ENCODE data around the gene MAGI2.
"Not testable (repeated sequence)": the region's sequence is repeated elsewhere in the genome, so short reads cannot be mapped to it uniquely, and the experiment has no call there.

The MAGI2 gene

GRCh38 chr7:78588393-78588792 lies 865.1 kb downstream of the MAGI2 start:
- DNase-seq, result no peak

GRCh38 chr7:78587443-78588044 lies 865.9 kb downstream of the MAGI2 start:
- no peak for DNase-seq

DNA sequence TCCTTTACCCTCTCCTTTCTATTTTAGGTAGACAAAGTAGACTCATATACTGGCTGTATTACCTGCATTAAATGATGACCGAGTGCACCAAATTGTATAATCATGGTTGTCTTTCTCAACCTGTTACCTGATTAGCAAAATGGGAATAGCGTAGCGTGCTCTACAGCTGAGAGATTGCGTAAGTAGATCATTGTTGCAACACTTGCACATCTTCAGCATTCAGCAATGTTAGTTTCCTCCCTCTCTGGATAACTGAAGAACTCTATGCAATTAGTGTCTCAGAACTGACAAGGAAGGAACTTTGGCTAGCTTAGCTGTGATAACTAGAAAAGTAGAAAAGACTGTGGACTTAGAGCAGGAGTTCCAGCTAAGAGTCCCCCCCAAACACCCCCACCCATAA lies 867.5 kb downstream of the MAGI2 start:
- no peak for DNase-seq

DNA sequence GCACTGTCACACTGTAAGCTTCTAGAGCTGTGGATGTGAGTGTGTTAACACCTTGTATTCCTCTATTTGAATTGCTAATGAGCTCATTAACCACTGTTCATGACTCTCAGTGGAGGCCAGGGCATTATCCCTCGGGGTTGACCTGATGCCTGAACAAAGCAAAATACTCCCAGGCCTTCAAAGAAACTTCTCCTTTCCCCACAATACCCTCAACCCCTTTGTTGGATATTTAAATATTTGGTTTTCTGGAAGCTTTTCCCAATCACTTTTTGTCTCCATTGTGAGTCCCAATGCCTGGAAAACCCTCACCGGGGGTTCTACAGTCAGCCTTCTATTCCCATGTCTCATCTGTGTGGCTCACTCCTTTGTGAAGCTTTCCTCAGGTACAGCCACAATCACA lies 874.8 kb downstream of the MAGI2 start:
- DNase-seq, result no peak

- not testable (repeated sequence) for DNase-seq
Measured at GRCh38 chr7:78577174-78577952, 876.1 kb downstream of the MAGI2 start.

- DNase-seq, result no peak
Measured at GRCh38 chr7:78576236-78576635, 877.2 kb downstream of the MAGI2 start.

DNA sequence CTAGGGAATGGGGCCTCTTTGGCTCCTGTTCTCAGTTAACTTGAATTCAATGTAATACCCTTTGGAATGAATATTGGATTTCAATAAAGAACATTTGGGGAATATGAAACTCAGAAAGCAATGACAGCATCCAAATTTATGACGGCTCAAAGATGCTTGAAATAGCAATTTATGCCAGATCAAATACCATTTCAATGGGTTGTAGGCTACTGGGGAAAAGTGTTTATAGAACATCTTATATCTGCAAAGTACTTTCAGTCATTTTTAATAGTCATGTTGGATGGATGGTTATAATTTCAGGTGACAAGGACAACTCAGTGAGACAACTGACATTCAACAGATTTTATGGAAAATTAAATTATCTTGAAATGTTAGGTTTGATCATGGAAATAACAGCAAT lies 882.2 kb downstream of the MAGI2 start:
- DNase-seq, result no peak

DNA sequence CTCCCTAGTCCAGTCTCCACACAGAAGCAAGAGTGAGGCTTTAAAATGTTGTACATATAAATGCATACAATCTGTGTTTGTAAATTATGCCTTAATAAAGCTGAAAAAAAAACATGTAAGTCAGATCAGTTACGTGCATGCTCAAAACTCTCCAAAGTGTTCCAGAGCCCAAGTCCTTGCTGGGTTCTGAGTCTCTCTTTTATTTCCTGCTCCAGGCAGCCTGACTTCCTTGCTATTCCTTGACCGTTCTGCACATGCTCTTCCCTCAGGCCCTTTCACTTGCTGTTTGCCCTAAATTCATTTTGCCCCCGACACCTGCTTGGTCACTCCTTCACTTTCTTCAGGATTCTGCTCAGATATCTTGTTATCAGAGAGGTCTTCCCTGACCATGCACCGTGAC lies 884.8 kb downstream of the MAGI2 start:
- DNase-seq, result no peak

DNA sequence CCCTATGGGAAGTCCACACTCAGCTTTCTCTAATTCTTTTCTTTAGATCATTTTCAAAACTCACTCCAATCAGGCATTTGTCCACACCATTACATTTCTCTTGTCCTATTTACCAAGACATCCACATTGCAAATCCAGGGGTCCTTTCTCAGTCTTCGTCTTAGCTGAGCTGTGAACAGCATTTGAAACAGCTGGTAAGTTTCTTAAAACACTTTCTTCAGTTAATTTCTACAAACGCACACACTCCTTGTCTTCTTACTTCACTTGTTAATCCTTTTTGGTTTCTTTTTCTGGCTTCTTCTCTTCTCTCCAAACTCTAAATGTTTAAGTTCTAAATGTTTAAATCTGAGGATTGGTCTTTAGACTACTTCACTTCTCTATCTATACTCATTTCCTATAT lies 885.6 kb downstream of the MAGI2 start:
- DNase-seq, result no peak

- DNase-seq, result no peak
Measured at GRCh38 chr7:78565784-78566183, 887.7 kb downstream of the MAGI2 start.

DNA sequence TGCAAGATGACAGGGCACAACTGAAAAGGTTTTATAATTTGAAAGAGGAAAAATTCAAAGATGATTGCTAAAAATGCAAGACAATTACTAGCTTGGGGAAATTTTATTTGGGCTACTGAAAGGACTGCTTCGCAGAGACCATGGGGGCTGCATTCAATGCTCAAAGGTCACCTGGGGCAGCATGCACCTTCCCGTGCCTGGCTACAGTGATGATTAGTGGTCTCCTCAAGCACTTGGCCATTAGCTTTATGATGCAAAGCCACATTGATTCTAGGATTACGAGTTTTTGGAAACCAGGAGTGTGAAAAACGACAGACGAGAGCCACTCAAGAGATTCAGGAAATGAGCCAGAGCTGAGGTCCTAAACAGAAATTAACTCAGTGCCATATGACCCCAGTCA lies 890.3 kb downstream of the MAGI2 start:
- no peak for DNase-seq

DNA sequence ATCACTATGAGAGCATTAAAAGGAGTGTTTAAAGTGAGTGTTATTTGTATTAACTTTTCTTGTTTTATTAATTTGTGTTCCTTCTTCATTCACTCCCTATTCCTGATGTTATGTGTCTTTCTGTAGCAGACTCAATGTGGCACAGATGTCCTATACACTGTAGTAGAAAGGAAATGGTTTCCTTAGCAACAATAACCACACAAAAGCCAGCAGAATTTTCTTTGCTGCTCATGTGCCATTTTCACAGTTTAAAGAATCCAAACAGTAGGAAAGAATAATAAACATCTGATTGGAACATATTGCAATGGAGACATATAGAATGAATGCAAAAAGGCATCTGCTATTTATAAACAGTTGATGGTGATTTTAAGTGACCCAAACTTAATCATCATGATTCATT lies 891.3 kb downstream of the MAGI2 start:
- DNase-seq, result no peak

GRCh38 chr7:78558566-78558965 lies 894.9 kb downstream of the MAGI2 start:
- no peak for DNase-seq

- DNase-seq, result no peak
Measured at GRCh38 chr7:78543976-78544375, 909.5 kb downstream of the MAGI2 start.

DNA sequence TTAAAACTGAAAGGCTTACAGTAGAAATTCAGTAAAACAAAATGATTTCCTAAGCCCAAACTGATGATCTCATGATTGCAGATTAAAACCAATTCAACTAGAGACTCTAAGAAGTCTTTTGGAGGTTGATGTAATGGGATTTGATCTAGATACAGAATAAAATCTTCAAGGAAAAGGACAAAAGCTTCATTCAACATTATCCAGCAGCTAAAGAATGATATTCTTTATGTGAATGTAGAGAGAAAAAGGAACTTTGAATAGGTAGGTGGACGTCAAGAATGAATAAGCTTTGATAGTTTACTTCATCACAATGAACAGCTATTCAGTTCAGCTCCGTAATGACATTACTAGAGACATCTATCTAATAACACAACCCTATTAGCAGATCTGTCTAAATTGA lies 910.5 kb downstream of the MAGI2 start:
- DNase-seq, result no peak

GRCh38 chr7:78542541-78542940 lies 910.9 kb downstream of the MAGI2 start:
- DNase-seq, result no peak

GRCh38 chr7:78539825-78540224 lies 913.6 kb downstream of the MAGI2 start:
- DNase-seq, result no peak

DNA sequence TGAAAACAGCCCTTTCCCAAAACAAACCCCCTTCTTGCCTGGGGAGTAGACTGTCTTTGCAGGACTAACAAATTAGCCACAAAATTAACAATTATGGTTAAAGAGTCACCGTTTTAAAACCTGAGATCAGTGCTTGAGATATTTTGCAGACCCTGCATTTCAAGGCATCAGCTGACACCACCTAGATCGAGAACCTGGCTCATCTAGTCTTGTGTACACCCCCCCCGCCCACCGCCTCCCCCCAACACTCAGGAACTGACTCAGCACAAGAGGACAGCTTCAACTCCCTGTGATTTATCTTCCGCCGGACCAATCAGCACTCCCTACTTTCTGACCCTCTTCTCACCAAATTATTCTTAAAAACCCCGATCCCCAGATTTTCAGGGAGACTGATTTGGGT lies 917.8 kb downstream of the MAGI2 start:
- no peak for DNase-seq

- DNase-seq, result no peak
Measured at GRCh38 chr7:78530351-78530750, 923.1 kb downstream of the MAGI2 start.

GRCh38 chr7:78529392-78529791 lies 924.1 kb downstream of the MAGI2 start:
- no peak for DNase-seq

- DNase-seq, result no peak
Measured at GRCh38 chr7:78528964-78529363, 924.5 kb downstream of the MAGI2 start.

DNA sequence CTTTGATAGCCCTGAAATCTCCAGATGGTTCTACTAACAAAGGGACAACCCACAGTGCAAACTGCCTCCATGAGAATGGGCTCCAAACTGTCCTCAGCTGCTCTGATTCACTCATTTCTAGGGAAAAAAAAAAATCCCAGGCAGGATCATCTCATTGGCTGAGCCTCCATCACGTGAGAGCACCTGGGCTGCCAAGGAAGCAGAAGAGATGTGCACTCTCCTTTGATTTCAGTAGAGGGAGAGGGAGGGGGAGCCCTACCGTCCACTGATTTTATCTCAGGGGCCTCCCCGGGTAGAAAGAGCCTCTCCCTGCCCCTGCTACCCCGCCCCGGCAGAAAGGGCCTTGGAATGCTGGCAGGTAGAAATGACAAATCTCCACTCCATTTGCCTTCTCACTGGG lies 929.5 kb downstream of the MAGI2 start:
- DNase-seq, result no peak

DNA sequence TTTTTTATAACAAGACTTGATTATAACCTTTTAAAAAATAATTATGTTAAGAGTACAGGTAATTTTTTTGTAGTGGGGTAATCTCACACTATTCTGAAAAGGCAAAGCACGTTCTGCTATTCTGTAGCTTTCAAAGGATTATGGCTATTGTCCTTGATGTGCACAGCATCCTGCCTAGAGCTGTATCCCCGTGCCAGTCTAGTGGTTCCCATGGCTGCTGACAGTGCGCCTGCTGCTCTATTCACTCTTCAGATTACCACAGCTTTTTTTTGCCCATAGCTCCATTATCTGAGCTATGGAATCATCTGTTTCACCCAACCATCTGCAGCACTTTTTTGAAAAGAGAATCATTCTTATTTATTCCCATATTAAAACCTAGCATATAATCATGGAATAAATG lies 931.5 kb downstream of the MAGI2 start:
- DNase-seq, result no peak

DNA sequence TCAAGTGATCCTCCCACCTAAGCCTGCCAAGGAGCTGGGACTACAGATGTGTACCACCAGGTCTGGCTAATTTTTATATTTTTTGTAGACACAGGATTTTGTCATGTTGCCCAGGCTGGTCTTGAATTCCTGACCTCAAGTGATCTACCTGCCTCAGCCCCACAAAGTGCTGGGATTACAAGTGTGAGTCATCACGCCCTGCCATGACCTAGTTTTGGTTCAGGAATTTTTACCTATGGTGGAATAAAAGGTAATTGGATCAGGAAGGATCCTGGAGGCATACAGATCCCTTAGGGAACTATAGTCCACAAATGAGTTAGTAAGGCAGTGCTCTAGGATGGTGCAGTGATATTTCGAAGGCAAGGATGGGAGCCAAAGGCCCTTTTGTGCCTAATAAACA lies 937.0 kb downstream of the MAGI2 start:
- no peak for DNase-seq

DNA sequence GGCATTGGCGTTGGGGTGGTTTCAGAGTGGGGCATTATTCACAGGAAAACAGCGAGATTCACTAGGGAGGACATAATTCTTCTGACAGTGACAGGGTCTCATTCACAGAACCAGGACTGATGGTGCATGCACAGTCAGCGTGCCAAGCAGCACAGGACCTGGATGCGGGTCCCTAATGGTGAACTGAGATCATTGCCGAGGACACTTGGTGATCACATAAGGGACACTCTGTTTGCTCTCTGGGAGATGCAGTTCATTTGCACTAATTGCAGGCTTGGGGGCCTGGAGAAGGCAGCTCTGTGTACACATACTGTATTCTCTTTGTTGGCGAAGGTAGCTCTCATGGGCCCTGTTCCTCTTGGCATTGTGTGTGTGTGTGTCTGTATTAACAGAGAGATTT lies 938.8 kb downstream of the MAGI2 start:
- DNase-seq, result no peak
